ENCODE results near the gene CHN2. TPM values are rescaled to one million over a fixed set of nuclear protein-coding genes. Genes with fewer than 3 reads are reported as not detected.

Gene CHN2
- total RNA-seq, 1 experiment from 2014 or later: not detected

GRCh38 chr7:29435902-29436301 is 241.3 kb downstream of the CHN2 start:
- POLR2A ChIA-PET (ENCODE audit: unreplicated experiment): no interaction called here
- no peak for DNase-seq
- intact Hi-C loops (cut with micrococcal nuclease; ENCODE audit: unreplicated experiment): no loop called here
- Histone ChIP-seq H3K4me1 (replicated peaks; ENCODE audit: insufficient read depth) (no peaks in the 10 kb centered on the region), H3K27ac (no peak overlapping the region), H3K9me3 (ENCODE audit: insufficient read depth, low read depth) (no peaks in the 10 kb centered on the region), H2AFZ (no peak overlapping the region), H3K79me2 (ENCODE audit: low read depth) (no peaks in the 10 kb centered on the region), H3K27me3 (ENCODE audit: insufficient read depth, low read depth) (no peaks in the 10 kb centered on the region), H3K9me2 (ENCODE audit: insufficient read depth) (no peaks in the 10 kb centered on the region; the same call in 1 of the 2 replicates), H3K36me3 (ENCODE audit: low read depth) (no peaks in the 10 kb centered on the region), H4K20me1 (ENCODE audit: insufficient read depth) (no peaks in the 10 kb centered on the region), H3F3A (ENCODE audit: insufficient read depth, low read depth) (no peaks in the 10 kb centered on the region), H3K4me2 (no peak overlapping the region), H3K4me3 (no peak overlapping the region)
- BruUV-seq (replicated peaks): no TSS peak
- CTCF ChIA-PET: no interaction called here
- no peak for TF ChIP-seq EZH2 (IDR thresholded peaks at IDR 0.05; ENCODE audit: low read depth)

- peak in 1 of 2 experiments; percentile 63 for DNase-seq
- intact Hi-C loops (cut with micrococcal nuclease; ENCODE audit: unreplicated experiment): no loop called here
- Histone ChIP-seq H2AFZ (no peak overlapping the region), H3F3A (ENCODE audit: insufficient read depth, low read depth) (no peaks in the 10 kb centered on the region; the same call in 1 of the 2 replicates), H3K4me1 (replicated peaks; ENCODE audit: insufficient read depth) (peaks cover 23% of the 10 kb centered on the region), H4K20me1 (ENCODE audit: insufficient read depth) (no peaks in the 10 kb centered on the region), H3K9me2 (ENCODE audit: insufficient read depth) (no peaks in the 10 kb centered on the region; the same call in 1 of the 2 replicates), H3K27me3 (ENCODE audit: insufficient read depth, low read depth) (no peaks in the 10 kb centered on the region), H3K27ac (no peak overlapping the region), H3K79me2 (ENCODE audit: low read depth) (no peaks in the 10 kb centered on the region), H3K4me2 (peak overlapping the region; percentile 1; the same call in 1 of the 2 replicates), H3K36me3 (ENCODE audit: low read depth) (no peaks in the 10 kb centered on the region), H3K9me3 (ENCODE audit: insufficient read depth, low read depth) (no peaks in the 10 kb centered on the region), H3K4me3 (no peak overlapping the region)
- CTCF ChIA-PET: no interaction called here
- BruUV-seq (replicated peaks): no TSS peak
- POLR2A ChIA-PET (ENCODE audit: unreplicated experiment): no interaction called here
- TF ChIP-seq EZH2 (IDR thresholded peaks at IDR 0.05; ENCODE audit: low read depth) (no peak), CTCF (conservative IDR thresholded peaks at IDR 0.05) (no peak)
Measured at GRCh38 chr7:29442146-29442545, 247.6 kb downstream of the CHN2 start.

GRCh38 chr7:29443552-29443951 is 249.0 kb downstream of the CHN2 start:
- no peak overlapping the region for H3K4me2 ChIP-seq
- H3K4me3 ChIP-seq: no peak overlapping the region
- no peak overlapping the region for H3K27ac ChIP-seq
- H3K79me2 ChIP-seq (ENCODE audit: low read depth): no peaks in the 10 kb centered on the region
- no peaks in the 10 kb centered on the region for H4K20me1 ChIP-seq (ENCODE audit: insufficient read depth)
- ChIA-PET CTCF (no interaction called here), POLR2A (ENCODE audit: unreplicated experiment) (no interaction called here)
- H3K9me2 ChIP-seq (ENCODE audit: insufficient read depth): no peaks in the 10 kb centered on the region; the same call in 1 of the 2 replicates
- no peak for DNase-seq
- no peaks in the 10 kb centered on the region for H3K27me3 ChIP-seq (ENCODE audit: insufficient read depth, low read depth)
- peaks cover 3% of the 10 kb centered on the region; the same call in 1 of the 2 replicates for H3F3A ChIP-seq (ENCODE audit: insufficient read depth, low read depth)
- no TSS peak for BruUV-seq (replicated peaks)
- no peaks in the 10 kb centered on the region for H3K9me3 ChIP-seq (ENCODE audit: insufficient read depth, low read depth)
- TF ChIP-seq EZH2 (IDR thresholded peaks at IDR 0.05; ENCODE audit: low read depth): no peak
- TF ChIP-seq CTCF (conservative IDR thresholded peaks at IDR 0.05): no peak
- peaks cover 25% of the 10 kb centered on the region for H3K4me1 ChIP-seq (replicated peaks; ENCODE audit: insufficient read depth)
- intact Hi-C loops (cut with micrococcal nuclease; ENCODE audit: unreplicated experiment): no loop called here
- no peak overlapping the region for H2AFZ ChIP-seq
- no peaks in the 10 kb centered on the region for H3K36me3 ChIP-seq (ENCODE audit: low read depth)

- H3K9me2 ChIP-seq (ENCODE audit: insufficient read depth): no peaks in the 10 kb centered on the region; the same call in 1 of the 2 replicates
- POLR2A ChIA-PET (ENCODE audit: unreplicated experiment): no interaction called here
- H3K27me3 ChIP-seq (ENCODE audit: insufficient read depth, low read depth): no peaks in the 10 kb centered on the region
- no peaks in the 10 kb centered on the region for H3K36me3 ChIP-seq (ENCODE audit: low read depth)
- BruUV-seq (replicated peaks): no TSS peak
- intact Hi-C loops (cut with micrococcal nuclease; ENCODE audit: unreplicated experiment): no loop called here
- no peaks in the 10 kb centered on the region for H3K9me3 ChIP-seq (ENCODE audit: insufficient read depth, low read depth)
- no peaks in the 10 kb centered on the region for H3K79me2 ChIP-seq (ENCODE audit: low read depth)
- no peak overlapping the region for H3K4me2 ChIP-seq
- no peak overlapping the region for H3K4me3 ChIP-seq
- H4K20me1 ChIP-seq (ENCODE audit: insufficient read depth): no peaks in the 10 kb centered on the region
- peaks cover 32% of the 10 kb centered on the region for H3K4me1 ChIP-seq (replicated peaks; ENCODE audit: insufficient read depth)
- no peak for DNase-seq
- H2AFZ ChIP-seq: no peak overlapping the region
- H3K27ac ChIP-seq: no peak overlapping the region
- H3F3A ChIP-seq (ENCODE audit: insufficient read depth, low read depth): peaks cover 10% of the 10 kb centered on the region
- TF ChIP-seq EZH2 (IDR thresholded peaks at IDR 0.05; ENCODE audit: low read depth) (no peak), CTCF (conservative IDR thresholded peaks at IDR 0.05) (no peak)
- CTCF ChIA-PET: no interaction called here
Measured at GRCh38 chr7:29444267-29444666, 249.7 kb downstream of the CHN2 start.

Measured in PC-9 (cell line).